Measurements from ENCODE around the gene NFIX.

NFIX gene

DNA sequence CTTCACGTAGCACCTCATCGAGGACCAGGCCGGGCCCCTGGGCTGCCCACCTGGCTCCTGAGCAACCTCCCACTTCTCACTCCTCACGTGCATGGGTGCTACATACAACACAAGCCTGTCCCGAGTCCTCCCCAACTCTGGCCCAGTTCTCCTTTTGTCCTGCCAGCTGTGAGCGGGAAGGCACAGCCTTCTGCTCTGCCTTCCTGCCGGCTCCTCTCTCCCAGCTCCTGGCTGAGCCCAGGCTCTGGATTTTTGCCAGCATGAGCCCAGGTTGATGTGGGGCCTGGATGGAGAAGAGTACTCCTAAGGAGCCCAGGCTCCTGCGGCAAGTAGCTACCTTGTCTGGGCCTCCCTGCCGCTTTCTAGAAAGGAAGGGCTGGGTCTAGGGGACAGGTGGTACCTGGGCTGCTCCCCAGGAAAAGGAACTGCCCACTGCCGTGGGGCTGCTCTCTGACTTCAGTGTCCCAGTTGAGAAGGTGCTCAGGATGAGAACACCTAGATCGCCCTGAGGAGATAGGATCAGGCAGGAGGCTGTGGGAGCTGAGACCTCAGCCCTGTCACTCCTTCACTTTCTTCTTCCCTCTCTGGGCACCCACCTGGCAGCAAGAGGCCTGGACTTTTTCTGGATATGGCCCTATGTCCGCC, 83.7 kb downstream of the NFIX start:
- no peak for DNase-seq

DNA sequence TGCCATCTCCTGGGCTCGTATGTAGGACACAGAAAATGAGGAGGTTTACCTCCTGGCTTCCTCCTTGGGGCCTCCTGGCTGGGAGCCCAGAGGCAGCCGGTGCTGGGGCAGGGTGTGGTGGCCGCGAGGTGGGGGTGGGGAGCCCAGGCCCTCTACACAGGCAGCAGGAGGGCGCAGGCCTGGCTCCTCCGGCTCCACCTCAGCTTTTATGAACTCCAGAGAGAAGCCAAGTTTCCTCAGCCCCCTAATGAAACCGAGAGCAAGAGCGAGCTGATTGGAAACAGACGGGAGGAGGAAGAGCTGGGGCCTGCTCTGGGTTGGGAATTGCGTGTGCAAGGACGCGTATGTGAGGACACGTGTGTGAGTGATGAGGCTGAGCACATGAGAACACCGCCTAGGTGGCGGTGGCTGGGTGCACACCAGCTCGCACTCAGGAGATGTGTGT, 84.3 kb downstream of the NFIX start:
- DNase-seq = peak; percentile 17

DNA sequence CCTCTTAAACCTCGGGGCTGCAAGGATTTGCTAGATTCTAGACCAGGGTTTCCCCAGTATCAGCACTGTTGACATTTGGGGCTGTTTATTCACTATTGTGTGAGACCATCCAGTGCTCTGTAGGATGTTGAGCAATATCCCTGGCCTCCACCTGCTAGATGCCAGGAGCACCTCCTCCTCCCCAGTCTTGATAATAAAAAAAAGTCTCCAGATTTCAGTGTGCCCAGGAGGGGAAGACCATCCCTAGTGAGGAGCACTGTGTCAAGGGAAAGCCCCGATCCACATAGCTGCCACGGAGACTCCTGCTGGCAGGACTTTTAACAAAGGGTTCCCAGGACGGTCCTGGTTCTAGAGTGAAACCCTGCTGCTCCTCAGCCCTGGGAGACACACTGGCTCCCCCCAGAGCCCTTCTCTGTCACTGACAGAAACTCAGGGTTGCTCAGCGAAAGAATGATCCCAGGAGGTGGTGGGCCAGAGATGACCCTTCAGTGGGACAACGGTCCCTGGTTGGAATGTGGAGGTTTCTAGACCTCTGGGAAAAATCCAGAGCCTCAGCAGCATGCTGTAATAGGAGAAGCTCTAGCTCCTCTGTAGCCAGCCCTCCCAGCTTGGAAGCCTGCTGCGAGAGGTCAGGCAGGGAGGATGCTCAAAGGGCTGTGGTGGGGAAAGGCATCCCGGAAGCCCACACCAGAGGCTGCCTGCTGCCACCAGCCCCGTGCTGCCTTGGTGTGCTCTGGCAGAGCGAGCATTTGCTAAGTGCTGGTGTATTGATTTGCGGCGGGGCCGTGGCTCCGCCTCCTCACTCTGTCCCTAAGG, 87.1 kb downstream of the NFIX start:
- peak; percentile 32 for DNase-seq

DNA sequence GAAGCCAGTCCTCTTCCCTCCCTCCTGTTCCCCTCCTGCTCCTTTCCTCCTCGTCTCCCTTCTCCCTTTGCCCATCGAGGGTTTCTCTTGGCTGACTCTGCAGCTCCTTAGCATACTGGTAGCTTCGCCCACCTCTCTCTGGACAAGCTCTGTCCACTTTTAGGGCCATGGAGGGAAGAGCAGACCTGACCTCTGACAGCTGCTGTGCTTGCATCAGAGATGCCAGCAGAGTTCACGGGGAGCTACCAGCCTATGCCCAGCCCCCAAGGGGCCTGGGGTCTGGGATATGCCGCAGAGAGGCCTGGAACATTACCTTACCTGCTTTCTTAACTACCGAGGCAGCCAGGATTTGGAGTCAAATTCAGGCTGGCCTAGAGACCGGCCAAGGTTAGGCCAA, 87.7 kb downstream of the NFIX start:
- no peak for DNase-seq

DNA sequence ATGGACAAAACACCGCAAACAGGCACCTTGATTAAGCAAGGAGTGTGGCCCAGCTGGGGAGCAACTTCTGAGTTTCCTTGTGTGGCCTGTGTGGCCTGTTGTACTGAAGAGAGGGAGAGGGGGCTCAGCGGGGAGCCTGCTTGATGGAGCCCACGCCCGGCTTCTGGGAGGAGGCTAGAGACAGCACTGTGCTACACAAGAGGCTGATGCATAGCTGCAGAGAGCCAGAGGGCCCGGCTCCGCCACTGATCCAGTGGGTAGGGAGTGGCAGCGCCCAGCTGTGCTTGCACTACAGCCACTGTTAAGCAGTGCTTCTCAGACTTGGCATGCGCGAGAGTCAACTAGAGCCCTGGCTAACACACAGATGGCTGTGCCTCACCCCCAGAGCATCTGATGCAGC, 88.4 kb downstream of the NFIX start:
- DNase-seq = peak; percentile 6

DNA sequence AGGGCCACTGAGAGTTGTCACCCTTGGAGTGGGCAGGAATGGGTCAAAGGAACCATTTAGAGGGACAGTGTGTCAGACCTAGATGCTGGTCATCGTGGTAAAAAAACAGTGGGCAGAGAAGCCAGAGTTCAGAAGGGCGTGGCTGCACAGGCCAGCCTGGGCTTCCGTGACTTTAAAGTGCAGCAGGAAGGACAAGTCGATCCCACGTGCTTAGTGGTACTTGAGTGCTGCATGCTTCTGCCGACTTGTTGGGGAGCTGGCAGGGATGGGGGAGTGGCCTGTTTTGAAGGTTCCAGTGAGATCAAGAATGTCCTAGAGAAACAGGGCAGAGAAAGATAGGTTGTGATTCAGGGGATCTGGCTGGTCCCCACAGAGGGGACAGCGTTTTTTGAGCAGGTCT, 90.4 kb downstream of the NFIX start:
- DNase-seq = no peak

DNA sequence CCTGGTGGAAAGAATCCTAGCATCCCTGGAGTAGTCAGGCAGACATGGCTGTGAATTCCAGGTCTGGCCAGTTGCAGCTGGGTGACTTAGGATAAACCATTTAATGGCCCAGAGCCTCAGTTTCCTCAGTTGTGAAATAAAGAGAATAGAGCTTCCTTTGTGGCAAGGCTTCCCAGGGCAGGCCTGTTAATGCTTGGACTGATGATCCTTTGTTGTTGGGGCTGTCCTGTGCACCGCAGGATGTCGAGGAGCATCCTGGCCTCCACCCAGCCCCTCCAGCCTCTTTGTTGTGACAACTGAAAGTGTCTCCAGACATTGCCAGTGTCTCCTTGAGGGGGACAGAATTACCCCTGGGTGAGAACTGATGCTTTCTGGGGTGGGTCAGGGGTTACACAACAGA, 91.1 kb downstream of the NFIX start:
- no peak for DNase-seq

DNA sequence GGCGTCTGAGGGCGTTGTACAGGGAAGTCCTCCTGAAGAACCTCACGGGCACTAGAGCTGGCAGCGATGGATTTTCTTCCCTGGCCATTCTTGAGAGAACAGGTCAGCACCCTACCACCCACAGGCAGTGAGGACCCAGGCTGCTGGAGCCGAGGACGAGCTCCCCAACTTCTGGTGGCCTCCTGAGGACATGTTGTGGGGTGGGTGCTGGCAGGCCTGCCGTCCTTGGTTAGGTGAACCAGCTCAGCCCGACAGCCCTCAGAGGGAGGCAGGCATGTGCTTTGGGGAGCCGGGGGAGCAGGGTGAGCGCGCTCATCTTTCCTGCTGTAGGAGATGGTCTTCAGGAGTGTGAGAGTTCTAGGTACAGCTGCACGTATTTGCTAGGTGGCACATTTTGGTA, 92.0 kb downstream of the NFIX start:
- DNase-seq = no peak

DNA sequence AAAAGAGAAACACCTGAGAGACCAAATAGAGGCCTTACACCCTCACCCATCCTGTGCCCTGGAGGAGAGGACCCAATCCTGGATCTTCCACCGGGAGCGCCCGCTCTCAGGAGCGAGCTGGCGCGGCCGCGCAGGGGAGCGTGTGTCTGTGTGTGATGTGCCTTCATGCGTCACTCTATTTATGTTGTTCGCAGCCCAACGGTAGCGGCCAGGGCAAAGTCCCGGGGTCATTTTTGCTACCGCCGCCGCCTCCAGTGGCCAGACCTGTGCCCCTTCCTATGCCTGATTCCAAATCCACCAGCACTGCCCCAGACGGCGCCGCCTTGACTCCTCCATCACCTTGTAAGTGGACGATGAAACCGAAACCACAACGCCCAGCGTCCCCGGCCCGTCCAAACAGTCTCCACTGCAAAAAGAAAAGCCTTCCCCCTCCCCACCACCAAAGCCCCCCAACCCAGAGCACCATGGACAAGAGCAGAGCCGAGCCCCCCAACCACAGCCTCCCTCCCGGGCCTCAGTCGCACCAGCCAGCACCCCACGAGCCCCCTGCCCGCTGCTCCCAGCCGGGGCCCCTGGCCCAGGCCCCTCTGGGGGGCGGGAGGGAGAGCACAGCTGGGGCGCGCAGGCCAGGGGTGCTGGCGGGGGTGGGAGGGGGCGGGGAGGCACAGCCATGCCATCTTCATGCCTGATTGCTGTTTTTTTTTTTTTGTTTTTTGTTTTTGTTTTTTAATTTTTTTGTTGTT, 92.7 kb downstream of the NFIX start:
- no peak for DNase-seq

DNA sequence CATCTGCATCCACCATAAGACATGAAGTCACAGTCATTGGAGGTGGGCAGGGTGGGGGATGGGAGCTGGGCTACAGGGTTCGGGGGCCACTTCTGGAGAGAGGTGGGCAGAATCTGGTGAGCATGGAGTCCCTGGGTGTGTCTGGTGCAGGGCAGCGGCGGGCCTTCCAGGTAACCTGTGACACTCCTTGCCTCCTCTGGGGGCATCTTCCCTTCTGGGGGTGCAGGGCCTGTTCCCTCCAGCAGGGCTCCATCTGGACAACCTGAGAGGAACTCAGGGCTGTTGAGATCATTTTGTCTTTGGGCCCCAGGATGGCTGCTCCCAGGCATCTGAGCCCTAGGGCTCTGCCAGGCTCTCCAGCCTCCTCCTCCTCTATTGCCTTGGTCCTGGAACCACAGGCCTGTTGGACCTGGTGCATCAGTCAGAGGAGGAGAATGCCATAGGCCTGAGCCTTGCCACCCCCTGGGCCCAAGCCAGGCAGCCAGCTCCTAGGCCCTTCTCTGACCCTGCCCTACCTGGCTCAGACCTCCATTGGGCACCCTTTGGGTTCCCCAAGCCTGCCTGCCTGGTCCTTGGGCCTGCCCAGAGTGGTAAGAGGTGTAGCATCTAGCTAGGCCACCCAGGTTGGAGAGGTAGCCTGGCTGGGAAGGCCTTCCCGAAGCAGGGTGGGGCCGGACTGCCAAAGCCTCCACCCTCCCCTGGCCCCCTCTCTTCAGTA, 94.0 kb downstream of the NFIX start:
- DNase-seq = no peak

DNA sequence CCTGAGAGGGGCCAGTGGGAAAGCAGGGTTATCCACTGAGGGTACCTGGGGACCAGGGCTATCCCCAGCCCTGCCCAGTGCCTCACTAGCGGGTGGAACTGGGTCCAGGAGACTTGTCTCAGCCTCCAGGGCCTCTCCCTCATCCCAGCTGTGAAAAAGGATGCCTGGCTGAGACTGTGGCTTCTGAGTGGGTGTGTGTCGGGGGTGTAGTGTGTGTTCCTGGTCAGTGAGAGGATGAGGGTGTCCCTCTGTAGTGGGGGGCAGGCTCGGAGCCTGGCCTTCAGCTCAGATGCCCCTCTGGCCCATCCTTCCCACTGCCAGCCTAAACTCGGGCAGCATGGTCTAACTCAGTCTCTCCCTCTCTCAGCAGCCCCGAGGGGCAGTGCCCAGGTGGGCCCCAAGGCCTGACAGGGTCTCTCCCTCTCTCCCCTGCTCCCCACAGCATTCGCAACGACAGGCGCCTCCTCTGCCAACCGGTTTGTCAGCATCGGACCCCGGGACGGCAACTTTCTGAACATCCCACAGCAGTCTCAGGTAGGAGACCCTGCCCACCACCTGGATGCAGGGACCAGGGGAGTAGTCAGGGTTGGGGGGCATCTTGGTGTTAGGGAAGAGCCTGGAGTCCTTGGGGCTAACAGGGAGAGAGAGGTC, 94.7 kb downstream of the NFIX start:
- DNase-seq = no peak

DNA sequence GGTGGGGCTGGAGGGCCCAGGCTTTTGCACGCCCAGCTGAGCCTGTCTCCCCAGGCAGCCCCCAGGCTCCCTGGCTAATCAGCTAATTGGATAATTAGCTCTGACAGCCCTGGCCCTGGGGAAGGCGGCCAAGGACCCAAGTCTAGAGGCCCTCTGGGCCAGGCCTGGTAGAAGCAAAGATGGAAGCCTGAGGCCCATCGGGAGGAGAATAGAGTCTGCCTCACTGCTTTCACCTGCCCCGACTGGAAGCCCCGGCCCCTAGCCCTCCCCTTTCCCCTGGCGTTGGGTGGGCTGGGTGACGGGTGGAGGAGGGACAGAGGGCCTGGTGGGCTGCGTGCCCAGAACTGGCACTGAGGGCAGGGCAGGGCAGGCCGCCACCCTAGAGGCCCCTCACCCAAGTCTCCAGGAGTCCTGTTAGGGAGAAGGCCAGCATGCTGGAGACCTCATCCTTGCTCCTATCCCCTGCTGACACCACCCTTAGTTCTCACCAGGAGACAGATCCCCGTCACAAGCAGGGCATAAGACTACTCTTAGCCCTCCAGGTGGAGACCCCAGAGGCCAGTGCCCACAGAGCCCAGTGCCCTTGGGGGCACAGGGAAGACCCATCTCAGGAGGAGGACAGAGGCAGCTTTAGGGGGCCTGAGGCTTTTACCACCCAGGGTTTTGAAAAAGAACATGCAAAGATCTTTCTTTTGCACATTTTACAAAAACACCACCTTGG, 95.4 kb downstream of the NFIX start:
- no peak for DNase-seq

DNA sequence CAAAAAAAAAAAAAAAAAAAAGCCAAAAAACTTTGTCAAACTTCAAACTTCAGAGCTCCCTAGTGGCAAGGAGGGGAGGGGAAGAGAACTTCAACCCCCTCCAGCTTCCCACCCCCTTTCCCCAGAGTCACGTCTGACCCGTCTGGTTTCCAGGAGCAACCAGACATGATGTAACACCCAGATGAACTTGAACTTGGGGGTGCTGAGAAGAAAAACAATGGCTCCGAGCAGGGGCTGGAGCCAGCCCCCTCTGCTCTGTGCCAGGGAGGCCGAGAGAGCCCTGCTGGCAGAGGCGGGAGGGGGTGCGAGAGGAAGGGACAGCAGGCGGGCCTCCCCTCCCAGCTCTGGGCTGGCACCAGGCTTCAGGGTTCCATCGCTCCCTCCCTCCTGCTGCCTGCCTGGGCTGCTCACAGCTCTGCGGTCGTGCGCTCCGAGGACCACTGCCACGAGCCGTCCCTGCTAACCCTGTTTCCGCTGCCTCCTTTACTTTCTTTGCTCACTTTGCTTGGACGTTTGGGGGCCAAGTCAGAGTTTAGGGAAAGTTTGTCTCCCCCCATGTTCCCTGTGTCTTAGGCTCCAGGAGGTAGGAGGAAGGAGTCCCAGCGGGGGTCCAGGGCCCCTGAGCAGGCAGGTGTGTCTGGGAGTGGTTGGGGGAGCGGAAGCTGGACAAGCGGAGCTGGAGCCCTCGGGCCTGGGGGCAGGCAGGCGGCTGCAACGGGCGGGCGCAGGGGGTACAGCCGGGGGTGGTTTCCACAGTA, 96.3 kb downstream of the NFIX start:
- DNase-seq = no peak

DNA sequence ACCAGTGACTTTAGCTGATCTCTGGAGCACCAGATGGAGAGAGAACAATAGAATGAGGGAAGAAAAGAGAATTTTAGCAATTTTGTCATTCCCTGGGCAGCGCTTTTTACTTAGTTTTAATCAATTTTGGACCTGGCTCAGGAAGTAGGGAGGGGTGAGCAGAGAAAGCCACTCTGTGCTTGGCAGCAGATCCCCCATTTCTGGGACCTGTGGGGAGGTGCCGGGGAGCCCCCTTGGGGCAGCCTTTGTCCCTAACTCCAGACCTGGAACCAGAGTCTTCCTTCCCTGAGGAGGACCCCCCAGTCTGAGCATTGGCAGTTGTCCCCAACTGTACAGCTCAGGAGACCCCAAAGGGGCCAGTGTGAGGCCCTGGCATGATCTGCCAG, 96.9 kb downstream of the NFIX start:
- no peak for DNase-seq

DNA sequence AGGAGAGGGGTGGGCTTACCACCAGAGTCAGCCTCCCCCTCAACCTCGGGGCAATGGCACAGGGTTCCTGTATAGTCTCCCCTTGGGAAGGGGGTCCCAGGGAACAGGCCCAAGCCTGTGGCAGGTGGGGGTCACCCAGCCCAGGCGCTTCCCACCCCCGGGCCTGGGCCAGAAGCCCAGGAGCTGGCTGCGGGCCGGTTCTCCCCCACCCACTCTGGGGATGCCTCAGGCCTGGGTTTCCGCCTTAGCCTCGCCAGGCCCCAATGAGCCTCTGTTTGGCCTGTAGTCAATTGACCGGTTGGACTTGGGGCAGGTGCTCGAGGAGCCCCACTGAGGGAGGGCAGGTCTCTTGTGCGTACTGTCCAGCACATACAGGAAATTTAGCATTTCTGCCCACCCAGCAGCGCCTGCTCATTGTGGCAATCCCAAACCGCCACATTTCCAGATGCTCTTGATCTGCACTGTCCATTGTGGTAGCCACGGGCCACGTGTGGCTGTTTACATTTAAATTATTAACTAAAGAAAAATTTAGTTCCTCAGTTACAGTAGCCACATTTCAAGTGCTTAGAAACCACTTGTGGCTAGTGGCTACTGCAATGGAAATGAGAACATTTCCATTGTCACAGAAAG, 97.4 kb downstream of the NFIX start:
- no peak for DNase-seq

DNA sequence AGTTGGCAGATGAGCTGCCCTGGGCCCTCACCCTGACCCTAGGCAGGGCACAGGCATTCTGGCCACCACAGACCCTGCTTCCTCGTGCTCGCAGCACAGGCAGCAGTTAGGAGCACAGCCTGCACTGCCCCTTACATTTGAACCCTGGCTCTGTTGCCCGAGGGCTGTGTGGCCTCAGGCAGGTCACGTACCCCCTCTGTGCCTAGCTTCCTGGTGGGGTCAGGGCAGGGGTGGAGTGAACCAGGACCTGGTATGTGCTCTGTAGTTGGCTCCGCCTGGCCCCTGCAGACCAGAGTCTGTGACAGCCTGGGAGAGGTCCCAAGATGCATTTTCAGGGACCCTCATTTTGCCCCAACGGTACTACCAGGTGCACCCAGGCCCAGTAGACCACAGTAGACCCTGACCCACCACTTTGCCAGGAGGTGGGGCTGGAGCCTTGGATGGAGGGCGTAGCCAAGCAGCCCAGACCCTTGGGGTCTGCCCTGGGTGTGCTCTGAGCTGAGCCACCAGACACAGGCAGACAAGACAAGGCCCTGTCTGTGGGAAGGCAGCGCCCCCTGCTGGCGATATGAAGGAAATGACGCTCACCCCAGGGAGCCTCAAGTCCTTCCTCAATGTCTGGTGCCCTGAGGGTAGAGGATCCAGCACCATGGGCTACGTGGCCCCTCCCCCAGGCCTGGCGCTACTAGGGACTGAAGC, 98.3 kb downstream of the NFIX start:
- peak; percentile 52 for DNase-seq

DNA sequence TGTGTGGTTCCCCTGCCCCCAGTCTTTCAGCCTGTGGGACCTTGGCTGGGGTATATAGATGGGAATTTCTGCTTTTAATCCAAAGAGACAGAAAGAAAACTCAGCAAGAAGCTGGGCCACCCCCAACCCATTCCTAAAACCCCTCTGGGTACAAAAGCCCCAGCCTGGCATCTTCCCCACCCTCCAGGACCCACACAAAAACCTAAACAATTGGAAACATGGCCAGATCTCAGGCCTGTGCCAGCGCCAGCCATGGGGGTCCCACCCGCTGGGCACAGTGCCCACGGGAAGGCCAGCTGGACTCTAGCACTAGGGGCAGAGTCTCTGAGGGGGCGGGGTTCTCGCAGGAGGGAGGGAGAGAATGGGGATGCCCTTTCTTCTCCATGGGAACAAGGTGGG, 98.8 kb downstream of the NFIX start:
- DNase-seq = no peak

DNA sequence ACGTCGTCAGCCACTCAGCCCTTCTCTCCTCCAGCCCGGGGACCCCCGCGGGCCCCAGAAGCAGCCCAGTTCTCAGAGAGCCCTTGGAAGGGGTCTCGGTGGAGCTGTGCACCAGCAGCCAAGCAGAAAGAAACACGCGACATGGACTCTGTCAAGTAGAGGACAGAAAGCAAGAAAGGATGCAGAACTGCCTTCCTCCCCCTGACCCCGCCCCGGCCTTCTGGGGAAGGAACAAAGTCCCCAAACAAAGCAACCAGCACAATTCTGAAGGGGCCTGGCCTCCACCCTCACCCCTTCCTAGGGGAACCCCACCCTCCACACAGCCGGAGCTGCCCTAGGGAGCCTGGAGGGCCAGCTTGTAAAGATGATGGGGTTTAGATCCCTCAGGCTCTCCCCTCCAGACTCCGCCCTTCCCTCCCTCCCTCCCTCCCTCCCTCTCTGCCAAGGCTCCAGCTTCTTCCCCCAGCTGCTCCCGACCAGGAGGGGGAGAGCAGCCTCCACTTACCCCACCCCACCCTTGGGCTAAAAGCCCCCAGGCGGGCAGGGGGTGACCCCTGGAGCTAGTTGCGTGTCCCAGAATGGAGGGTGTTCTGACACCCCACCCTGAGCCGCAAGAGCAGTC, 99.6 kb downstream of the NFIX start:
- DNase-seq = no peak

DNA sequence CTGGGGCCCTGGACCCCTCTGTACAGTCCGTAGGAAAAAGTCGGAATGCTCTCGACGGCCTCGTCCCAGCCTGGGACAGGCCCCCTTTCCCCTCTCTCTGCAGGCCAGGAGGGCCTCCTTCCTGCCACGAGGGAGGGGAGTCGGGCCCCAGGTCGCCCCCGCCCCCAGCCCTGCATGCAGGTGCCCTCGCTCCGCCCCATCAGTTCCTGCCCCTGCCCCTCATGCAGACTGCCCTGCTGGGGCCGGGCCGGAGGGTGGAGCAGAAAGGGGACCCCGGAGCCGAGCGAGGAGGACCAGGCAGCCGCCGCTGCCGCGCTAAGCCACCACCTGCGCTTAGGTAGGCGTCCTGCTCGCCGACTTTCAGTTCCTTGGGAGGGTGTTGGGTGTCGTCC, 100.1 kb downstream of the NFIX start:
- DNase-seq = no peak
